Thymus (tissue), 14 donors: ENCODE data around the gene INTS3. TPM values are rescaled to one million over a fixed set of nuclear protein-coding genes. Genes with fewer than 3 reads are reported as not detected.

Experiments
- DNase-seq, 9 donors: peaks; one replicate each; pipeline ENCODE4 v3.0.0-alpha.2; 2013; ENCODE audit warnings: low spot score in 9 of 9, low read depth in 6 of 9, missing footprints in 1 of 9
- H3K27ac ChIP-seq, 2 donors: one replicate each; pipeline ENCODE4 v1.5.1; 2013; ENCODE audit warnings: control low read depth in 1 of 2, low read depth in 1 of 2, low read length in 1 of 2, mild to moderate bottlenecking in 1 of 2, moderate library complexity in 1 of 2
- H3K27me3 ChIP-seq, 2 donors: one replicate each; pipeline ENCODE4 v1.5.1; 2013; ENCODE audit warnings: low read length in 1 of 2; ENCODE audit not compliant: control insufficient read depth in 2 of 2, insufficient read depth in 1 of 2
- H3K36me3 ChIP-seq, 2 donors: one replicate each; pipeline ENCODE4 v1.5.1; 2013; ENCODE audit warnings: low read length in 1 of 2, mild to moderate bottlenecking in 1 of 2, moderate library complexity in 1 of 2; ENCODE audit not compliant: control insufficient read depth in 2 of 2, insufficient read depth in 2 of 2
- H3K4me1 ChIP-seq, 2 donors: one replicate each; pipeline ENCODE4 v1.5.1; 2013; ENCODE audit warnings: low read length in 2 of 2; ENCODE audit not compliant: control insufficient read depth in 2 of 2, insufficient read depth in 2 of 2
- H3K4me3 ChIP-seq, 2 donors: one replicate each; pipeline ENCODE4 v1.5.1; 2013; ENCODE audit warnings: low read length in 2 of 2, control low read depth in 1 of 2, mild to moderate bottlenecking in 1 of 2
- H3K9me3 ChIP-seq, 2 donors: one replicate each; pipeline ENCODE4 v1.5.1; 2013; ENCODE audit warnings: low read length in 1 of 2, mild to moderate bottlenecking in 1 of 2; ENCODE audit not compliant: control insufficient read depth in 2 of 2, insufficient read depth in 1 of 2
- WGBS: extraction: QIAGEN DNeasy Blood & Tissue Kit; methylation state at CpG from one replicate; pipeline ENCODE4 v1.1.7; 2013; 5-methylcytosine and 5-hydroxymethylcytosine counted together
- long read RNA-seq, 10 donors: transcript quantifications; one replicate each; lab custom pipeline, GENCODE V29; 2026
- polyA plus RNA-seq: library from polyadenylated mRNA; stranded (reverse); fragments of 200-250 nt; gene quantifications from one replicate; pipeline ENCODE4 v1.2.3, GENCODE V29; 2013
- total RNA-seq: library from RNA; stranded (reverse); fragments of 120-200 nt; gene quantifications from one replicate; pipeline ENCODE4 v1.2.4, GENCODE V29; 2013
- donor health status: healthy.

Gene INTS3, protein sequence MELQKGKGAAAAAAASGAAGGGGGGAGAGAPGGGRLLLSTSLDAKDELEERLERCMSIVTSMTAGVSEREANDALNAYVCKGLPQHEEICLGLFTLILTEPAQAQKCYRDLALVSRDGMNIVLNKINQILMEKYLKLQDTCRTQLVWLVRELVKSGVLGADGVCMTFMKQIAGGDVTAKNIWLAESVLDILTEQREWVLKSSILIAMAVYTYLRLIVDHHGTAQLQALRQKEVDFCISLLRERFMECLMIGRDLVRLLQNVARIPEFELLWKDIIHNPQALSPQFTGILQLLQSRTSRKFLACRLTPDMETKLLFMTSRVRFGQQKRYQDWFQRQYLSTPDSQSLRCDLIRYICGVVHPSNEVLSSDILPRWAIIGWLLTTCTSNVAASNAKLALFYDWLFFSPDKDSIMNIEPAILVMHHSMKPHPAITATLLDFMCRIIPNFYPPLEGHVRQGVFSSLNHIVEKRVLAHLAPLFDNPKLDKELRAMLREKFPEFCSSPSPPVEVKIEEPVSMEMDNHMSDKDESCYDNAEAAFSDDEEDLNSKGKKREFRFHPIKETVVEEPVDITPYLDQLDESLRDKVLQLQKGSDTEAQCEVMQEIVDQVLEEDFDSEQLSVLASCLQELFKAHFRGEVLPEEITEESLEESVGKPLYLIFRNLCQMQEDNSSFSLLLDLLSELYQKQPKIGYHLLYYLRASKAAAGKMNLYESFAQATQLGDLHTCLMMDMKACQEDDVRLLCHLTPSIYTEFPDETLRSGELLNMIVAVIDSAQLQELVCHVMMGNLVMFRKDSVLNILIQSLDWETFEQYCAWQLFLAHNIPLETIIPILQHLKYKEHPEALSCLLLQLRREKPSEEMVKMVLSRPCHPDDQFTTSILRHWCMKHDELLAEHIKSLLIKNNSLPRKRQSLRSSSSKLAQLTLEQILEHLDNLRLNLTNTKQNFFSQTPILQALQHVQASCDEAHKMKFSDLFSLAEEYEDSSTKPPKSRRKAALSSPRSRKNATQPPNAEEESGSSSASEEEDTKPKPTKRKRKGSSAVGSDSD
- 18.2 TPM for total RNA-seq
- 59.9 TPM for polyA plus RNA-seq
- long read RNA-seq, donor 1, full-length matches to known transcripts, result 1 of 1 reads
- long read RNA-seq, donor 1, partial matches to known transcripts, result 0 of 1 reads
- long read RNA-seq, donor 1, other reads (novel, unspliced or antisense), result 0 of 1 reads
- long read RNA-seq, donor 2, full-length matches to known transcripts, result 5 of 5 reads
- long read RNA-seq, donor 2, partial matches to known transcripts, result 0 of 5 reads
- long read RNA-seq, donor 2, other reads (novel, unspliced or antisense), result 0 of 5 reads
- long read RNA-seq, donor 3, full-length matches to known transcripts, result 3 of 18 reads
- long read RNA-seq, donor 3, partial matches to known transcripts, result 15 of 18 reads
- long read RNA-seq, donor 3, other reads (novel, unspliced or antisense), result 0 of 18 reads
- long read RNA-seq, donor 4, full-length matches to known transcripts, result 2 of 2 reads
- long read RNA-seq, donor 4, partial matches to known transcripts, result 0 of 2 reads
- long read RNA-seq, donor 4, other reads (novel, unspliced or antisense), result 0 of 2 reads
- long read RNA-seq, donor 5, partial matches to known transcripts, result 13 of 16 reads
- long read RNA-seq, donor 5, other reads (novel, unspliced or antisense), result 0 of 16 reads
- long read RNA-seq, donor 6, full-length matches to known transcripts, result 2 of 2 reads
- long read RNA-seq, donor 6, partial matches to known transcripts, result 0 of 2 reads
- long read RNA-seq, donor 6, other reads (novel, unspliced or antisense), result 0 of 2 reads
- long read RNA-seq, donor 7, full-length matches to known transcripts, result 3 of 3 reads
- long read RNA-seq, donor 7, partial matches to known transcripts, result 0 of 3 reads
- long read RNA-seq, donor 7, other reads (novel, unspliced or antisense), result 0 of 3 reads
- long read RNA-seq, donor 8, full-length matches to known transcripts, result 3 of 3 reads
- long read RNA-seq, donor 8, partial matches to known transcripts, result 0 of 3 reads
- long read RNA-seq, donor 8, other reads (novel, unspliced or antisense), result 0 of 3 reads
- long read RNA-seq, donor 9, partial matches to known transcripts, result 0 of 2 reads
- long read RNA-seq, donor 9, other reads (novel, unspliced or antisense), result 0 of 2 reads
- long read RNA-seq, donor 10, full-length matches to known transcripts, result 2 of 9 reads
- long read RNA-seq, donor 10, partial matches to known transcripts, result 7 of 9 reads
- long read RNA-seq, donor 10, other reads (novel, unspliced or antisense), result 0 of 9 reads

DNA sequence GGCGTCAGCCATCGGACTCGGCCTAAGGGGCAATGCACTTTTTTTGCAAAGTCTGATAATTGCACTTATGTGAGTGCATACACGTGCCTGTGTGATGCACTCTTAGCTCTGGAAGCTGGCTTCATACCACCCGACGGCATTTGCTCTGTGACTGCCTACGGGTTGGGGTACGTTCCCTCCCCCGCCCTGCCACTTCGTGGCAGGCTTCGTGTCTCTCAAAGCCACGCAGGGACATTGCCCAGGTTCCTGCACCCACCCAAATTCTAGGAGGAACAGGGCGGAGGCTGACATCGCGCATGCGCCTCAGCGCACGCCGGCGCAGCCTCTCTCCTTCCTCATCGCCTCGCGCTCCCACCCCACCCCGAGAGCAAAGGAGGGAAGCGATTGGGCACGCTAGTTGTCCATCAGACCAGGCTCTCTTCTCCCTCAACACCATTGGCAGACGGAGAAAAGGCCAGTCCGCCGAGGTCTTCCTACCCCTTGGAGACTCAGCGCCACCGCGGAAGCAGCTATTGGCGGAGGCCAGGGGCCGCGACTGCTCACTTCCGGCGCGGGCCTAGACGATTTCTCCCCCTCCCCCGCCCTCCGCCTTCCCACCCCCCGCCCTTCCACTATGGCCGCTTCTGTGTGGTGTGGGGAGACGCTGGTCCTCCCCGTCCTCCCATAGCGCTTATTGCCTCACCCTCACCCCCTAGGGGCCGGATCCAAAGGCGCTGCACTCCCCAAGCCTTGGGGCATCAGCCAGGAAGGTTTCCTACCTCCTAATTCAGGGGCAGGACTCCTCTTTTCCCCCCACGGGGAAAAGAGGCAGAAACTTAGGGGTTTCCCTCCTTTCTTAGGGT lies at the start of gene INTS3:
Gene INTS3 (plus strand): TSS at position 588 of the 842 bp plus-strand sequence. CDS start 585 bp downstream, outside the sequence.
- H3K27me3 ChIP-seq, result no peaks in the 10 kb centered on the region
- peak within 1 kb of the TSS; percentile 62 to 73 for H3K4me3 ChIP-seq
- peaks cover 0 to 4% of the 10 kb centered on the region in 2 donors for H3K9me3 ChIP-seq
- H3K27ac ChIP-seq, result peak within 1 kb of the TSS; percentile 89 to 95
- no peaks in the 10 kb centered on the region for H3K36me3 ChIP-seq
- peaks cover 7 to 18% of the 10 kb centered on the region in 2 donors for H3K4me1 ChIP-seq
- DNase-seq, result peak; percentile 99 to 100 (median 100)
- WGBS, result under 1% methylated on average over 49 of the region's 49 CpGs

DNA sequence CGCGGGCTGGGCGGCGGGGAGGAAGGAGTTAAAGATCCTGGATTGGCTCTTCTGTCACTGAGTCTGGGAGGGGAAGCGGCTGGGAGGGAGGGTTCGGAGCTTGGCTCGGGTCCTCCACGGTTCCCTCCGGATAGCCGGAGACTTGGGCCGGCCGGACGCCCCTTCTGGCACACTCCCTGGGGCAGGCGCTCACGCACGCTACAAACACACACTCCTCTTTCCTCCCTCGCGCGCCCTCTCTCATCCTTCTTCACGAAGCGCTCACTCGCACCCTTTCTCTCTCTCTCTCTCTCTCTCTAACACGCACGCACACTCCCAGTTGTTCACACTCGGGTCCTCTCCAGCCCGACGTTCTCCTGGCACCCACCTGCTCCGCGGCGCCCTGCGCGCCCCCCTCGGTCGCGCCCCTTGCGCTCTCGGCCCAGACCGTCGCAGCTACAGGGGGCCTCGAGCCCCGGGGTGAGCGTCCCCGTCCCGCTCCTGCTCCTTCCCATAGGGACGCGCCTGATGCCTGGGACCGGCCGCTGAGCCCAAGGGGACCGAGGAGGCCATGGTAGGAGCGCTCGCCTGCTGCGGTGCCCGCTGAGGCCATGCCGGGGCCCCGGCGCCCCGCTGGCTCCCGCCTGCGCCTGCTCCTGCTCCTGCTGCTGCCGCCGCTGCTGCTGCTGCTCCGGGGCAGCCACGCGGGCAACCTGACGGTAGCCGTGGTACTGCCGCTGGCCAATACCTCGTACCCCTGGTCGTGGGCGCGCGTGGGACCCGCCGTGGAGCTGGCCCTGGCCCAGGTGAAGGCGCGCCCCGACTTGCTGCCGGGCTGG lies 49.1 kb upstream of the INTS3 start, which contains the start of gene NPR1:
Gene NPR1 (plus strand): TSS at position 170 of the 818 bp plus-strand sequence. CDS start 421 bp downstream, at position 591.
- Histone ChIP-seq H3K4me1 (peaks cover 16 to 23% of the 10 kb centered on the region in 2 donors), H3K4me3 (peak within 1 kb of the TSS; percentile 27 to 50), H3K27ac (no peak within 1 kb of the TSS), H3K36me3 (no peaks in the 10 kb centered on the region), H3K27me3 (peaks cover 42 to 68% of the 10 kb centered on the region in 2 donors), H3K9me3 (peaks cover 0 to 6% of the 10 kb centered on the region in 2 donors)
- WGBS, result 1% methylated on average over 78 of the region's 78 CpGs
- DNase-seq, result peak in 1 of 9 donors; percentile 31

DNA sequence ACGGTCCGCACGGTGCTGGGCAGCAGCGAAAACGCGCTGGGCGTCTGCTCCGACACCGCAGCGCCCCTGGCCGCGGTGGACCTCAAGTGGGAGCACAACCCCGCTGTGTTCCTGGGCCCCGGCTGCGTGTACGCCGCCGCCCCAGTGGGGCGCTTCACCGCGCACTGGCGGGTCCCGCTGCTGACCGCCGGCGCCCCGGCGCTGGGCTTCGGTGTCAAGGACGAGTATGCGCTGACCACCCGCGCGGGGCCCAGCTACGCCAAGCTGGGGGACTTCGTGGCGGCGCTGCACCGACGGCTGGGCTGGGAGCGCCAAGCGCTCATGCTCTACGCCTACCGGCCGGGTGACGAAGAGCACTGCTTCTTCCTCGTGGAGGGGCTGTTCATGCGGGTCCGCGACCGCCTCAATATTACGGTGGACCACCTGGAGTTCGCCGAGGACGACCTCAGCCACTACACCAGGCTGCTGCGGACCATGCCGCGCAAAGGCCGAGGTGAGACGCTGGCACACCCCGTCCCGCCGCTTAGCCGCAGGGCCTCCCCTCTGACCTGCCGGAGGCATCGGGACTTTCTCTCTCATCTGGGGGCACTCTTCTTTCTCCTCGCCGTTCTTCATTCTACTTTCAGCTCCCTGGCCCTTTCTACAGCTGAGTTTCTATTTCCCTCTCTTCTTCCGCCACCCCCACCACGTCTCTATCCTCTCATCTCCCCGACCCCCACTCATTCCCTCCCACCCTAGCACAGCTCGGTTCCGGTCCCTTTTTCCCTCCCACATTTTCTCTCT lies 48.3 kb upstream of the INTS3 start:
- WGBS, result 3% methylated on average over 73 of the region's 73 CpGs
- Histone ChIP-seq H3K4me1 (peaks cover 16 to 23% of the 10 kb centered on the region in 2 donors), H3K27me3 (peaks cover 42 to 72% of the 10 kb centered on the region in 2 donors), H3K4me3 (peak overlapping the region; percentile 27 to 50), H3K9me3 (peaks cover 0 to 6% of the 10 kb centered on the region in 2 donors), H3K36me3 (no peaks in the 10 kb centered on the region), H3K27ac (no peak overlapping the region)
- peak in 1 of 9 donors; percentile 35 for DNase-seq

DNA sequence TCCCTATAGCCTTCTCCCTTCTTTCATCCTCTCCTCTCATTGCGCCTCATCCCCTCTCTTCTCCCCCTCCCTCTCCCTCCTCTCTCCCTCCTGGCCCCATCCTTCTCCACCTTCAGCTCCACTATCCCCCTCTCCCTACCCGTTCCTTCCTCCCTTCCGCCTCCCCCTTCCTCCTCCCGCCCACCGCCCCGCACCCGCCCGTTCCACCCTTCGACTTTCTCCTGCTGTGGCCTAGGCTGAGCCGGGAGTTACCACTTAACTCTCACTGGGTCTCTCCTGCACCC lies 47.8 kb upstream of the INTS3 start:
- Histone ChIP-seq H3K9me3 (peaks cover 0 to 6% of the 10 kb centered on the region in 2 donors), H3K27ac (no peak overlapping the region), H3K4me3 (no peak overlapping the region), H3K27me3 (peaks cover 42 to 78% of the 10 kb centered on the region in 2 donors), H3K4me1 (peaks cover 16 to 23% of the 10 kb centered on the region in 2 donors), H3K36me3 (no peaks in the 10 kb centered on the region)
- DNase-seq, result no peak
- 45% methylated on average over 10 of the region's 10 CpGs for WGBS

DNA sequence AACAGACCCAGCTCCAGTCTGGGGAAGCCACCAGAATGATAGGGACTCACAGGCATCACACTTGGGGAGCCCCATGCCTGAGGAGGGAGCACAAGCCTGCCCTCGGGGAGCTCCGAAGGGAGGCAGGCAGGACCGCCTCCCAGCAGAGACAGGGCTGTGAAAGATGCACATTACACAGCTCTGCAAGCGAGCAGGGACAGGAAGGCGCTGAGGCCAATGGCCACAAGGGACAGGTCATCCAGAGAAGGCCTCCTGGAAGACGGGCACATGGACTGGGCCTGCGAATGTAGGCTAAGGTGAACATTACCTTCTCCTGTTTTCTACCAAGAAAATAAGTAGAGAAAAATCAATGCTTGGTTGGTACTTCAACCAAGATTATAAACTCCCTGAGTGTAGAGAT lies 45.1 kb upstream of the INTS3 start:
- H3K9me3 ChIP-seq, result peaks cover 0 to 6% of the 10 kb centered on the region in 2 donors
- no peaks in the 10 kb centered on the region for H3K36me3 ChIP-seq
- no peak for DNase-seq
- H3K27me3 ChIP-seq, result peaks cover 41 to 90% of the 10 kb centered on the region in 2 donors
- no peak overlapping the region for H3K4me3 ChIP-seq
- H3K27ac ChIP-seq, result no peak overlapping the region
- H3K4me1 ChIP-seq, result peaks cover 16 to 20% of the 10 kb centered on the region in 2 donors
- 97% methylated on average over 7 of the region's 7 CpGs for WGBS

DNA sequence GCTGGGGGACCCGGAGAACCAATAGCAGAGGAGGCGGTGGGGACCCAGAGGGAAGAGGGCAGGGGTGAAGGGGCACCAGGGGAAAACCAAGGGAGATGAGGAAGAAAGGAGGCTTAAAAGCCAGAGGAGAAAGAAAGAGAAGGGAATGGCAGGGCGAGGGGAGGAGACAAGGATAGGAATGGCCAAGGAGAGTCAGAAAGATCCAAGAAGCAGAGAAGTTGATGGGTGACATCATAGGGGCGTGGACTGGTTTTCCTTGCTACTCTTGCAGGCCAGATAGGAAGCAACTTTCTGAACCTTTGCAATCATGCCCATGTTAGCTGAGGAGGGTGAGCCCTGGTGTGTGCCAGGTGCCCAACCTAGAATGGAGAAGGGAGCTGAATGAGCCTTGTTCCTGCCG lies 44.0 kb upstream of the INTS3 start:
- H3K27me3 ChIP-seq, result peaks cover 30 to 84% of the 10 kb centered on the region in 2 donors

More for the DNA sequence above, 44.0 kb upstream of the INTS3 start:
- DNase-seq, result no peak
- Histone ChIP-seq H3K4me3 (no peak overlapping the region), H3K36me3 (no peaks in the 10 kb centered on the region), H3K27ac (no peak overlapping the region), H3K4me1 (peaks cover 9 to 11% of the 10 kb centered on the region in 2 donors), H3K9me3 (no peaks in the 10 kb centered on the region)
- 90% methylated on average over 5 of the region's 5 CpGs for WGBS
